Suprapubic skin (tissue), 4 donors: ENCODE measurements around the gene KAZALD1. TPM values are rescaled to one million over a fixed set of nuclear protein-coding genes. Genes with fewer than 3 reads are reported as not detected.

Experiments
- DNase-seq, 2 donors: peaks; one replicate each; pipeline ENCODE4 v3.0.0-alpha.2; 2019; ENCODE audit warnings: low spot score in 2 of 2
- H3K27ac ChIP-seq: fragments of 200-600 bp; sonication (generic); one replicate; pipeline ENCODE4 v1.5.1; 2019
- H3K27me3 ChIP-seq: fragments of 200-600 bp; sonication (generic); one replicate; pipeline ENCODE4 v1.5.1; 2019
- H3K36me3 ChIP-seq: fragments of 200-600 bp; sonication (generic); one replicate; pipeline ENCODE4 v1.5.1; 2019
- H3K4me1 ChIP-seq: fragments of 200-600 bp; sonication (generic); one replicate; pipeline ENCODE4 v1.5.1; 2019
- H3K4me3 ChIP-seq: fragments of 200-600 bp; sonication (generic); one replicate; pipeline ENCODE4 v1.5.1; 2019; ENCODE audit warnings: mild to moderate bottlenecking
- H3K9me3 ChIP-seq: fragments of 200-600 bp; sonication (generic); one replicate; pipeline ENCODE4 v1.5.1; 2019
- CTCF ChIP-seq, 2 donors: fragments of 200-600 bp in 1 of 2; fragments of 450-650 bp in 1 of 2; sonication (generic) in 1 of 2; IDR thresholded peaks; one replicate each; pipeline ENCODE4 v1.5.1; 2016 to 2019; ENCODE audit warnings: antibody characterized with exemption in 2 of 2, mild to moderate bottlenecking in 1 of 2, moderate library complexity in 1 of 2
- EP300 ChIP-seq: sonication (generic); formaldehyde crosslinking; IDR thresholded peaks from one replicate; pipeline ENCODE4 v1.6.1; 2017; ENCODE audit warnings: antibody characterized with exemption
- POLR2A ChIP-seq, 2 donors: fragments of 450-650 bp; IDR thresholded peaks; one replicate each; pipeline ENCODE4 v1.6.1; 2017; ENCODE audit warnings: antibody characterized with exemption in 2 of 2, mild to moderate bottlenecking in 2 of 2, moderate library complexity in 2 of 2
- POLR2AphosphoS5 ChIP-seq, 3 donors: sonication (generic); formaldehyde crosslinking; IDR thresholded peaks; one replicate each; pipeline ENCODE4 v1.6.1; 2017; ENCODE audit warnings: antibody characterized with exemption in 3 of 3
- WGBS: methylation state at CpG from one replicate; pipeline ENCODE4 v1.1.5; 2018; 5-methylcytosine and 5-hydroxymethylcytosine counted together
- total RNA-seq, 4 donors: library from RNA; depleted of rRNA; stranded (reverse); fragments of >200 nt; gene quantifications; one replicate each; pipeline ENCODE4 v1.1.0, GENCODE V29; 2016

KAZALD1 gene
- total RNA-seq, 4 donors from 2014 or later = 1.6 to 4.2 (median 2.5) TPM

GRCh38 chr10:101014966-101015581, 46.7 kb upstream of the KAZALD1 start:
- Histone ChIP-seq H3K27me3 (peaks cover 10% of the 10 kb centered on the region), H3K4me3 (no peak overlapping the region), H3K36me3 (no peaks in the 10 kb centered on the region), H3K27ac (no peak overlapping the region), H3K9me3 (no peaks in the 10 kb centered on the region), H3K4me1 (peaks cover 32% of the 10 kb centered on the region)
- no peak for DNase-seq
- TF ChIP-seq POLR2AphosphoS5 (IDR thresholded peaks at IDR 0.05) (no peak), CTCF (IDR thresholded peaks at IDR 0.05) (no peak), EP300 (no peak), POLR2A (IDR thresholded peaks at IDR 0.05) (no peak)
- WGBS = 36% methylated on average over 6 of the region's 7 CpGs

GRCh38 chr10:101015582-101015973, 46.2 kb upstream of the KAZALD1 start:
- no peak for TF ChIP-seq POLR2AphosphoS5 (IDR thresholded peaks at IDR 0.05)
- no peak for TF ChIP-seq CTCF (IDR thresholded peaks at IDR 0.05)
- no peak for TF ChIP-seq EP300
- TF ChIP-seq POLR2A (IDR thresholded peaks at IDR 0.05) = no peak
- H3K9me3 ChIP-seq = no peaks in the 10 kb centered on the region
- no peak overlapping the region for H3K4me3 ChIP-seq
- no peaks in the 10 kb centered on the region for H3K36me3 ChIP-seq
- peaks cover 32% of the 10 kb centered on the region for H3K4me1 ChIP-seq
- H3K27me3 ChIP-seq = peaks cover 10% of the 10 kb centered on the region
- no peak overlapping the region for H3K27ac ChIP-seq
- DNase-seq = no peak
- 82% methylated on average over 5 of the region's 8 CpGs for WGBS

- DNase-seq = no peak
- Histone ChIP-seq H3K4me3 (no peak overlapping the region), H3K27ac (no peak overlapping the region), H3K27me3 (peaks cover 10% of the 10 kb centered on the region), H3K36me3 (no peaks in the 10 kb centered on the region), H3K4me1 (peaks cover 32% of the 10 kb centered on the region), H3K9me3 (no peaks in the 10 kb centered on the region)
- 67% methylated on average over 5 of the region's 5 CpGs for WGBS
- no peak for TF ChIP-seq CTCF (IDR thresholded peaks at IDR 0.05)
Observed at GRCh38 chr10:101016814-101017213, 45.0 kb upstream of the KAZALD1 start.

GRCh38 chr10:101018118-101018599, 43.6 kb upstream of the KAZALD1 start:
- no peak overlapping the region for H3K4me3 ChIP-seq

More at GRCh38 chr10:101018118-101018599, 43.6 kb upstream of the KAZALD1 start:
- 56% methylated on average over 20 of the region's 20 CpGs for WGBS
- H3K9me3 ChIP-seq = no peaks in the 10 kb centered on the region
- H3K27ac ChIP-seq = no peak overlapping the region
- H3K36me3 ChIP-seq = no peaks in the 10 kb centered on the region
- H3K27me3 ChIP-seq = peaks cover 10% of the 10 kb centered on the region
- H3K4me1 ChIP-seq = peaks cover 22% of the 10 kb centered on the region
- DNase-seq = no peak
- no peak for TF ChIP-seq POLR2A (IDR thresholded peaks at IDR 0.05)
- no peak for TF ChIP-seq POLR2AphosphoS5 (IDR thresholded peaks at IDR 0.05)
- no peak for TF ChIP-seq EP300
- no peak for TF ChIP-seq CTCF (IDR thresholded peaks at IDR 0.05)
